GM12892 (cell line): ENCODE results near the gene SLC43A3.

Experiments used
- DNase-seq: peaks from one replicate; pipeline ENCODE4 v3.0.0; 2011; ENCODE audit not compliant: insufficient read length
- FAIRE-seq: peaks from 2 replicates; lab custom pipeline; 2011; peaks lifted over from hg19 to GRCh38; lab: Jason Lieb, UNC
- POLR2A ChIP-seq: IDR thresholded peaks from 2 replicates; pipeline ENCODE4 v1.6.1; 2011; ENCODE audit warnings: low read depth, low read length, control low read depth
- POLR2AphosphoS5 ChIP-seq: IDR thresholded peaks from 2 replicates; pipeline ENCODE4 v1.6.1; 2011; ENCODE audit warnings: low read depth, low read length, control low read depth
- TAF1 ChIP-seq: IDR thresholded peaks from 2 replicates; pipeline ENCODE4 v1.6.1; 2011; ENCODE audit warnings: low read depth, mild to moderate bottlenecking, control low read depth, low read length, borderline replicate concordance

Gene SLC43A3

DNA sequence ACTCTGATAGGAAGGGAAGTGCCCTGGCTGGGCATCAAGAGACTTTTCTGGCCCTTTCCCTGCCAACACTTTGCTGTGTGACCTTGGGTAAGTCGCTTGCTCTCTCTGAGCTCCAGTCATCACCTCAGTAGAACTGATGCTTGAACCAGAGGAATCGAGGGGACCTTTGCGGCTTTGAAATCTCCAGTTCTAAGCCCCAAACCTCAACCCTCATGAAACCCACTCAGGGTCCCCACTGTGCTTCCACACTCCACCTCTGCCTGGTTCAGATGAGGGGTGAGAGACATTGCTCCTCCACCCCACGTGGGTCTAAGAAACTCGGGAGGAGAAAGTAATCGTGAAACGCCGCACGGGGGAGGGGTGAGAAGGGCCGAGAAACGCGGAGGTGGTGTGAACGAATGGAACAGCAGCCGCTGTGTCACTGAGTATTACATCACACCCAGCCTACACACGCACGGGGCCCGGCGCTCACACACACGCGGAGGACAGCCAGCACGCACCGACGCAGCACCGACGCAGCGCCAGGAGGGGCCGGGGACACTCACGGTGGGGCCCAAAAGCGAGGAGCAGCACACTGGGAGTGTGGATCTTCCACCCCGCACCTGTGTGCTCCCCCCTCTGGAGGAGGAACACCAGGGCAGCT, 37.7 kb upstream of the SLC43A3 start:
- FAIRE-seq (peak; percentile 40), DNase-seq (no peak)
- TF ChIP-seq TAF1 (no peak), POLR2AphosphoS5 (no peak), POLR2A (no peak)

- no peak for TF ChIP-seq TAF1
- TF ChIP-seq POLR2AphosphoS5 = no peak
- TF ChIP-seq POLR2A = no peak
- FAIRE-seq = no peak
- no peak for DNase-seq
Observed at GRCh38 chr11:57463671-57464538, 37.0 kb upstream of the SLC43A3 start.

DNA sequence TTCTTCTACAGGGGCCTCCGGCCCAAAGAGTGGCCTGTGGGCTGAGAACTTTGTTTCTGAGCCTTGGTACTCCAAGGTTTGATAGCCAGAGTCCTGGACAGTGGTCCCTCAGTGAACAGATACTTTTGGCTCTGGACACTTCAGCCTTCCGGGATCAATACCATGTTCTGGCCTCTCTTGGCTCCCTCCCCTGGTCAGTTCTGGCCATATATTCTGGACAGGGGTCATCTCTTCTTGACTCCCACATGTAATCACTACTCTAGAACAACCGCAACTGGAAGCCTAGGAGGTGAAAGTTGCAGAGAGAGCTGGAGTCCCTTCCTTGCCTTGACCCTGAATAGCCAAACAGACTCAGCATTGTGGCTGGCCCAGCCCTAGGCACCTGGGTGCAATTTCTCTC, 35.7 kb upstream of the SLC43A3 start:
- TF ChIP-seq POLR2AphosphoS5 (no peak), TAF1 (no peak), POLR2A (no peak)
- FAIRE-seq = no peak

DNA sequence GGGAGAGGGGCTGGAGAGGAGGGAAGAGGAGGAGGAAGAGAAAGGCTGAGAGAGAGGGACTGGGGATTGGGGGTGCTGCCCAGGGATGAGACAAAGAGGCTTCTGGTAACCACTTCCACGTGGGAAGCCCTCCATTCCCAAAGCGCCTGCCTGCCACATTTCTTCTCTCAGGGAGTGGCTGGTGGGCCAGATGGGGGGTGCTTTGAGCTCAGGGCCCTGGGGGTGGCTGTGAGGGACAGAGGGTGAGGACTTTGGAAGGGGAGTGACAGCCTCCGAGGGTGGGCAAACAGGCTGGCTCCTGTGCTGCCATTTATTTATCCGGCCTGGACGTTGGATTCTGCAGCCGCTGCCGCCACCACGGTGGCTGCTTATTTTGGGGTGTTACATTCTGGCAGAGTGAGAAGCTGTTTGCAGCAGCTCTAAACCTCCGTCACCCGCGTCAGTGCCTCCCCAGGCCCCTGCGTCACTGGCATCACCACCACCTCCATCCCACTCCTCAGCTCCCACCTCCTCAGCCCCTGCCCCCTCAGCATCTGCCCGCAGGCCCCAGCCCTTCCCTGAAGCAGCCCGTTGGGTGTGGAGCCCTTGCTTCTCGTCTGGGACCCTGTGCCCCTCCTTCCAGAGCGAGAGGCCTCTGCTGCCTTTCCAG, 35.0 kb upstream of the SLC43A3 start:
- DNase-seq (no peak), FAIRE-seq (no peak)
- no peak for TF ChIP-seq POLR2AphosphoS5
- no peak for TF ChIP-seq POLR2A
- TF ChIP-seq TAF1 = no peak

More for the DNA sequence above, 35.7 kb upstream of the SLC43A3 start:
- DNase-seq = no peak

GRCh38 chr11:57460758-57461749, 34.1 kb upstream of the SLC43A3 start:
- DNase-seq (no peak), FAIRE-seq (no peak)

DNA sequence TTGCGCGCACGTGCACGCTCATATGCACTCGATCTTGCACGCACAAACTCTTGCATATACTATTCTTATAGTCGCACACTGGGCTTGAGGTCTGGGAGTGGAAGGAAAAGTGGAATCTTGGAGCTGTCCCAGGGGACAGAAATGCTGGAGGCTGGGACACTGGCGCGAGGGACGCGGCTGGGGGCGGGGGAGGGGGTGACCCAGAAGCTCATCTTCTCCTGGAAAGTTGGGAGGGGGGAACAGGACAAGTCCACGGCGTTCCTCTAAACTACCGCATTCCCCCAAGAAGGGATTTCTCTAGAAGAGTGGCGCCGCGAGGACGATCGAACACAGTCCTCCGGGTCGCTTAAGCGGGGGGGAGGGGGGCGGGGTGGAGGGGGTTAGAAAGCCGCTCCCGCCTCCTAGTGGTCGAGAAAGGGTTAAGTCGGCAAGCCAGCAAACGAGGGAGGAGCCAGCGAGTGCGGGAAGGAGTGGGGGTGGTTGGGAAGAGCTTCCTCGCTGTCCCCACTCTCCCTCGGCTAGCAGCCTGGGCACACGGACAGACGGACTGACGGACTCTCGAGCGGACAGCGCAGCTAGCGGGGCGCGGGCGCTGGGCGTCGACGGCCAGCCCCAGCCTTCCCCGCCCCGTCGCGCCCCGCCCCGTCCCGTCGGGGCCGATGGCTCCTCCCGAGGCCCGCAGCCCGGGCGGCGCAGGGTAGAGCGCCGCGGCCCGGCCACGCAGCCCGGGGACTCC, 33.3 kb upstream of the SLC43A3 start, which contains the start of gene RTN4RL2:
Gene RTN4RL2, plus strand, starts transcription at position 507 of the 736 bp plus-strand sequence. CDS start 338 bp downstream, outside the sequence.
- FAIRE-seq = peak; percentile 87
- TF ChIP-seq POLR2AphosphoS5 (no peak), POLR2A (no peak), TAF1 (no peak)
- peak; percentile 80 for DNase-seq

More at GRCh38 chr11:57460758-57461749, 34.1 kb upstream of the SLC43A3 start:
- TF ChIP-seq POLR2A = no peak
- TF ChIP-seq TAF1 = no peak
- no peak for TF ChIP-seq POLR2AphosphoS5

DNA sequence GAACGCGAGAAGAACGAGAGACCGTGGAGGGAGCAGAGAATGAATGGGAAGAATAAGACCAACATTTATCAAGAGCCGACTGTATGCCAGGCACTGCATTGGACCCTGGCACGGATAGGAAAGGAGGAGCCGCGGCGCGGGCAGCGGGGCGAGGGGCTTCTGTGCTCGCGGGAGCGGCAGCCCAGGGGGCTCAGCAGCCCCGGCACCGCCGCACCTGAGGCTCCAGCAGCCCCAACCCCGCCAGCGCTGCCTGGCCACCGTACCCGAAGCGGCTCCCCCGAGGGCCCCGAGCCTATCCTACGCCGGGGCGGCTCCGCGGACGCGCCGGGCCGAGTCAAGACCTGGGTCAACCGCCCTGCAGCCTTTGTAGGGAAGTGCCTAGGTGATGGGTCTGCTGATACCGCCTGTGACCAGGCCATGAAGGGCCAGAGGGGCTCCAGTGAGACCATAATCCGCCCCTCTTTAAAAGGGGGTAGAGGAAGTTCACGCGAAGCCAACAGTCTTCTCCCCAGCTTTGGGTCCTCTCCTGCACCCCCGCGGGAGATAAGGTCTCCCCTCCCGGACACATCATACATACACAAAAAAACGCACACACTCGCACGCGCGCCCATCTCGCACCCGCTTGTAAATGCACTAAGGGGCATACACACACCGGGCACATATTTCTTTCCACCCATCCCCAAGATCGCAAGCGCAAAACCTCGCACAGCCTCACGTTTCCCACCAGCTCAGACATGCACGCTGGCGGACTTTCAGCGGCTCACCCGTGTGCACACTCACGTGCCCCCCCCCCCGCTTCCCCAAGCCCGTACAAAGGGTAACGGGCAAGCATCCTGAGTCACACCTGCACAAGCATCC, 32.5 kb upstream of the SLC43A3 start:
- TF ChIP-seq POLR2AphosphoS5 (no peak), TAF1 (no peak), POLR2A (no peak)
- DNase-seq = no peak
- no peak for FAIRE-seq

- TF ChIP-seq POLR2AphosphoS5 (no peak), POLR2A (no peak), TAF1 (no peak)
- FAIRE-seq = peak; percentile 40
- DNase-seq = no peak
Observed at GRCh38 chr11:57458410-57459163, 31.7 kb upstream of the SLC43A3 start.

GRCh38 chr11:57458060-57458409, 31.1 kb upstream of the SLC43A3 start:
- no peak for FAIRE-seq
- no peak for DNase-seq
- TF ChIP-seq TAF1 = no peak
- no peak for TF ChIP-seq POLR2A
- no peak for TF ChIP-seq POLR2AphosphoS5

- no peak for TF ChIP-seq POLR2A
- TF ChIP-seq TAF1 = no peak
- TF ChIP-seq POLR2AphosphoS5 = no peak
- no peak for DNase-seq
- no peak for FAIRE-seq
Observed at GRCh38 chr11:57457643-57458023, 30.7 kb upstream of the SLC43A3 start.
